ENCODE results near the gene MRGPRD. TPM values are rescaled to one million over a fixed set of nuclear protein-coding genes. Genes with fewer than 3 reads are reported as not detected.

The MRGPRD gene
- total RNA-seq, 4 donors from 2014 or later = not detected

DNA sequence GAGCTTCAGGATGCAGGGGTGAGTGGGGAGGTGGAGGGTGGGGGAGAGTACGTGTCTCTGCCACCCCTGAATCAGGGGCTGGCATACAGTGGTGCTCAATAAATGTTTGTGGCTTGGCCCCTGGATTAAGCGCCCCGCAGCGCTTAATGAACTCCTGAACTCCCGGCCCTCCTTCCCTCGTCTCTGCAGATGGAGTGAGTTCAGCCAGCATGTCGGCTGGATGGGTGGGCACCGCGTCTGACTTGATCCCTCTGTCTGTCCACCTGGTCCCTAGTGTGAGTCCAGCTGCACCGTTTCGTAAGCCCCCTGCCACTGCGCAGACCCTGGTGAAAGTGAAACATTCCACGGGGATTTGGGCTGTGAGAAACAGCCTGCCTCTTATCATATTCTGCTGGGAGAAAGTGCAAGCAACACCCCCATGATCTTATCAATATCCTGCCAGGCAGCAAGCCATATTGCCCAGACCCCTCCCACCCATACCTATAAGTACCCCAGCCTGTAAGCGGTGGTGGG lies 12.0 kb upstream of the MRGPRD start:
- peak in 1 of 2 donors; percentile 67 for DNase-seq (ENCODE audit: low spot score in 2 of 2)
- intact Hi-C loops (cut with DNase I; ENCODE audit: low total_unique reads) = no loop called here
- no peak overlapping the region for H3K4me3 ChIP-seq (ENCODE audit: low read depth, poor library complexity, severe bottlenecking)
- TF ChIP-seq, protein P1, sequence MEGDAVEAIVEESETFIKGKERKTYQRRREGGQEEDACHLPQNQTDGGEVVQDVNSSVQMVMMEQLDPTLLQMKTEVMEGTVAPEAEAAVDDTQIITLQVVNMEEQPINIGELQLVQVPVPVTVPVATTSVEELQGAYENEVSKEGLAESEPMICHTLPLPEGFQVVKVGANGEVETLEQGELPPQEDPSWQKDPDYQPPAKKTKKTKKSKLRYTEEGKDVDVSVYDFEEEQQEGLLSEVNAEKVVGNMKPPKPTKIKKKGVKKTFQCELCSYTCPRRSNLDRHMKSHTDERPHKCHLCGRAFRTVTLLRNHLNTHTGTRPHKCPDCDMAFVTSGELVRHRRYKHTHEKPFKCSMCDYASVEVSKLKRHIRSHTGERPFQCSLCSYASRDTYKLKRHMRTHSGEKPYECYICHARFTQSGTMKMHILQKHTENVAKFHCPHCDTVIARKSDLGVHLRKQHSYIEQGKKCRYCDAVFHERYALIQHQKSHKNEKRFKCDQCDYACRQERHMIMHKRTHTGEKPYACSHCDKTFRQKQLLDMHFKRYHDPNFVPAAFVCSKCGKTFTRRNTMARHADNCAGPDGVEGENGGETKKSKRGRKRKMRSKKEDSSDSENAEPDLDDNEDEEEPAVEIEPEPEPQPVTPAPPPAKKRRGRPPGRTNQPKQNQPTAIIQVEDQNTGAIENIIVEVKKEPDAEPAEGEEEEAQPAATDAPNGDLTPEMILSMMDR (IDR thresholded peaks at IDR 0.05) = no peak
- no peak for TF ChIP-seq POLR2A (IDR thresholded peaks at IDR 0.05)
- WGBS, 2 donors = 64 to 74% methylated on average over 13 to 14 of the region's 14 CpGs

DNA sequence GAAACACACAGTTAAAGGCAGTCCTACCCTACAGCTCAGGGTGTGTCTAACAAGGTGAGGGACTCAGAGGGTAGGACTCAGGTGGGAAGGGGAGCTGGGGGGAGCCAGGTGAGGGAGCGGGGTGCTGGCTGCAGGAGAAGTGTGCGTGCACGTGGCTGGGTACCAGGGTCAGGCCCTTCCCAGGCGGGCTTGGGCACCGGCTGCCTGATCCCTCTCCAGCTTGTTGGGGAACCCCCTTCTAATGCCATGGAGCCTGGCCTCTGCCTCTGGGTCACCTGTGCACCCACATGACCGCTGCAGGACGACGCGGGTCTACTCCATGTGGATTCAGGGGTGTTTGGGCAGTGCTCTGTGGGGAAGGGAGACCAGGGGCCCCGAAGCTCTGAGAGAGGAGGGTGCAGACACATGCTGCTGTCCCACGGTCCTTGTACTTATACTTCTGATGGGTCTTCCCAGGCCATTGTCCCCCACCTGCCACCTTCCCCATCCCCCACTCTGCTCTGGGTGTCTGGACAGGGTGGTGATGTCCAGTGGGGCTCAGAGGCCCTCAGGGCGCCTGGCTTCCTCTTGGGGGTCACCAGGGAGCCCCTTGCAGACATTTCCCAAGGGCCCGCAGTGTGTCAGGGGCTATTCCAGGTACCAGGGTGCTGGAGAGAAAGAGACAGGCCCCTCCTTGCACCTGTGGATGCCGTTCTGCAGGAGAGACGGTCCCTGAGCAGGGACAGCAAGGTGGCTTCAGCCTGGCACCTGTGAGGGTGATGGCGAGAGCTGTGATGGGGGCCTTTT lies 10.4 kb upstream of the MRGPRD start:
- 82 to 92% methylated on average over 14 of the region's 16 CpGs for WGBS, 2 donors
- intact Hi-C loops (cut with DNase I; ENCODE audit: low total_unique reads) = no loop called here
- DNase-seq (ENCODE audit: low spot score in 2 of 2) = peak in 1 of 2 donors; percentile 68
- TF ChIP-seq, protein P1 (IDR thresholded peaks at IDR 0.05) = no peak
- TF ChIP-seq POLR2A (IDR thresholded peaks at IDR 0.05) = no peak
- no peak overlapping the region for H3K4me3 ChIP-seq (ENCODE audit: low read depth, poor library complexity, severe bottlenecking)

DNA sequence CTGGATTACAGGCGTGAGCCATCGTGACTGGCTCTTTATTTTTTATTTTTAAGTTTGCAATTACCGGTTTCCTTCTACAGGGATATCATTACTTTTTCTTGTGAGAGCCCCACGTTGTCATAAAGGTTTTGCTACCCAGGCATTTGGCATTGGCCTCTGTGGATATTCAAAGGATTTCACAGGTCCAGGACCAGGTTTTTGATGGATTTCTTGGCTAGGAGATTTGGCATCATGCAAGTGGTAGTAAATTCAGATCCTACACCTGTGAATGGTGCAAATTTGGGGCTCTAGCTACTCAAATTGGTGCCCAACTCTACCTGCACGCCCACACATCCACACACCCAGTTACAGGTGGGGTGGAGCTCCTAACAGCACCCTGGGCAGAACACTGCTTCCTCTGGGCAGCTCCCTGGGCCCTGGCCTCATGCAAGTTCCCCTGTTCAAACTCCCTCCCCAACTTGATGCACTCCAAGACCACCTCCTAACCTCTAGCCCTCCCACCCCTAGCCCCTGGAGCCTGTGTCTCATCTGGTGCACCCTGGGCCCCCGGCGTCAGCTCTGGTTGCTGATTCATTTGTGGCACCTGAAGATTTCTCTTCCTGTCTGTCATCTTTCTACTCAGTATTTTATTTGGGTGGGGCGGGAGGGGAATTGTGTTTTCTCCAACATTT lies 9.3 kb upstream of the MRGPRD start:
- TF ChIP-seq, protein P1 (IDR thresholded peaks at IDR 0.05) = no peak
- no peak for TF ChIP-seq POLR2A (IDR thresholded peaks at IDR 0.05)
- H3K4me3 ChIP-seq (ENCODE audit: low read depth, poor library complexity, severe bottlenecking) = no peak overlapping the region
- DNase-seq (ENCODE audit: low spot score in 2 of 2) = peak in 1 of 2 donors; percentile 56
- intact Hi-C loops (cut with DNase I; ENCODE audit: low total_unique reads) = no loop called here
- 89 to 90% methylated on average over 8 of the region's 8 CpGs for WGBS, 2 donors

DNA sequence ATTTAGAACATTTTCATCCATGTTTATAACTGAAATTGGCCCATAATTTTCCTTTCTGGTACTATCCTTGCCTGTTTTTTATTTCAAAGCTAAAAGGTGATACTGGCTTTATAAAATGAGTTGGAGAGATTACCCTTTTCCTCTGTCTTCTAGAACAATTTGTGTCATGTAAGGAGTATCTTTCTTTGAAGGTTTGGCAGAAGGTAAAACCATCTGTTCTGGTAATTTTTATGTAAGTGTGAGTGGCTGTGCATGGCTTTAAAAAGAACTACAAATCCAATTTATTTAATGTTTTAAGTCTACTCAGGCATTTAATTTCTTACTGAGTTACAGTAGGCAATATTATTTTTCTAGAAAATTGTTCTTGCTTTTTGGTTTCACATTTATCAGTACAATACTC lies 7.7 kb upstream of the MRGPRD start:
- TF ChIP-seq POLR2A (IDR thresholded peaks at IDR 0.05) = no peak
- TF ChIP-seq, protein P1 (IDR thresholded peaks at IDR 0.05) = no peak
- no peak for DNase-seq (ENCODE audit: low spot score in 2 of 2)
- H3K4me3 ChIP-seq (ENCODE audit: low read depth, poor library complexity, severe bottlenecking) = no peak overlapping the region
- intact Hi-C loops (cut with DNase I; ENCODE audit: low total_unique reads) = no loop called here

DNA sequence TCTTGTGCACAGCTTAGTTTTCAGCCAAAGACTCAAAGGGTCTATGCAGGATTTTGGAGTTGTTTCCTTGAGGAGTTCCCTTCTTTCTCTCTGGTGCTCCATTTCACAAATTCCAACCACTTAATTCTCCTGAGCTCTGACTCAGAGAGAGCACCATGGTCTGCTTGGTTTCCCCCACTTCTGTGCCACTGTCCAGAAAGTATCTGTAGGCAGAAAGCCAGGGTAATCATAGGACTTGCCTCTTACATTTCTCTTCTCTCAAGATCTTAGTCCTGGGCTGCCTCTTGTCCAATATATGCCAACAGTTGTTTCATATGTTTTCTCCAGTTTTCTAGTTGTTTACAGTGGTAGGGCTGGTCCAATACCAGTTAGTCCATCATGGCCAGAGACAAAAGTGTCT lies 6.4 kb upstream of the MRGPRD start:
- no peak overlapping the region for H3K4me3 ChIP-seq (ENCODE audit: low read depth, poor library complexity, severe bottlenecking)
- DNase-seq (ENCODE audit: low spot score in 2 of 2) = no peak
- intact Hi-C loops (cut with DNase I; ENCODE audit: low total_unique reads) = no loop called here
- TF ChIP-seq, protein P1 (IDR thresholded peaks at IDR 0.05) = no peak
- TF ChIP-seq POLR2A (IDR thresholded peaks at IDR 0.05) = no peak
